Kidney capillary endothelial cell (primary cell): Measurements from ENCODE around the gene ZNHIT2.

Experiments
- DNase-seq: peaks from one replicate; pipeline ENCODE4 v3.0.0-alpha.2; 2018; ENCODE audit warnings: low spot score

Gene ZNHIT2

DNA sequence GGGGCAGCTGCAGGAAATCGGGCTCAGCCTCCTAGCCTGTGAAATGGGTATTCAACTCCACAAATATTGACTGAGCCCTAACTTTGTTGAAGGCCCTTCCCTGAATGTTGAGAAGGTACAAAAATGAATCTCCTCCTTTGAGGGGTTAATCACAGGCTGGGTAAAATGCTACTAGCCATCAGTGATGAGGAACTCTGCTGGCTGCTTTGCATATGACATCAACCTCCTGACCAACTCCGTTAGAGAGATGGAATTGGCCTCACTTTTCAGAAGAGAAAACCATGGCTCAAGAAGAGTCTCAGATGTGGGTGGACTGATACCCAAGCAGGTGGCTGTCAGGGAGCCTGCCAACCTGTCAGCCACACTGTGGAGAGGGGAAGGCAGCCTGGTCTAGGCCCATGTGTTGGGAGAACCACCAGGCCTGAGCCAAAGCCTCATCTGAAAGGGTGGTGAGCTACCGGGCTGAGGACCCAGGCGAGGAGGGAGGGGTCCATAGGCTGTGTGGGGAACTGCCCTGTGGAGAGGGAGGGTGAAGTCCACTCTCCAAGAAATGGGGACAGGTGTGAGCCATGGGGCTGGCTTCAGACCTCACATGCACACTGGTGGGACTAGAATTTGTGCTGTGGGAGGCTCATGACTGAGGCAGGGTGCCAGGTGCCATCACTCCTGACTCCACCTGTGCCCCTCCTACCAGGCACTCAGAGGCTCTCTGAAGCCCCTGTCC lies 45.4 kb downstream of the ZNHIT2 start:
- no peak for DNase-seq

- no peak for DNase-seq
These were observed 48.3 kb downstream of the ZNHIT2 start for GRCh38 chr11:65069217-65069616.

DNA sequence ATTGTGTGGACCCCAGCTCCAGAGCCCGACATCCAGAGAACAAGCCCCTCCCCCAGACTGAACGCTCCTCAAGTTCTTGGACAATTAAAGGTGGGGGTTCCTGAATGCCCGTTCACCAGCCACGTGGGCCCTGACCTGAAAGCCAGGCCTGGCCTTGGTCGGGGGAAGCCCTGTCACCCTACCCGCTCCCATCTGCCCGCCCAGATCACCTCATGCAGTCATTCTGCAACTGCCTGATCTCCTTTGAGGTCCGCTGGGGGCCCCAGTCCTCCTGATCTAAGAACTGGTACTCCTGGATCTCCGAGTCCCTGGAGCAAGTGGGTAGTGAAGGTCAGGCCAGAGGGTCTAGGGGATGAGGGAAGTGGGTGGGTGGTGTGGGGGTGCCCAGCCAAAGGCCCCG lies 50.1 kb downstream of the ZNHIT2 start:
- DNase-seq: no peak

DNA sequence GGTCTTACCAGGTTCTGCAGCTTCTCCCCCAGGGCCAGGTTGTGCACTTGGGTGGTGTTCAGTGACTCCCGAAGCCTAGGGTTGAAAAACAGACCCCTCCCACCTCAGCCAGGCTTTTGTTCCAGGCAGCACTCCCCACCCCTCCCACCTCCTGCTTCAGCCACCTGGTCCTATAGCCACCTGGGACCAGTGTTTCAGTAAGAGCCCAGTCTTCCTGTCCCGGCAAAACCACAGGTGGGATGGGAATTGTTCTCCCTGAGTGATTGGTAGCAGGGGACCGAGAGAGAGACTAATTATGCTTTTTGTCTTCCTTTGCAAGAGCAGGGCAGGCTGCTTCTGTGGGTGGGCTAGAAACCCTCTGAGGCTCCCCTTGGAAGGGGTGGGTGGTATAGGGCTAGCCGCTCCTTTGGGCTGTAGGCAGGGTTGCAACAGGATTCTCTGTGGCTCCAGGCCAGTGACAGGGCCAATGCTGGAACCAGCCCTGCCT lies 50.7 kb downstream of the ZNHIT2 start:
- DNase-seq: no peak
